Measurements from ENCODE around the gene AMY2B.
"Not testable (repeated sequence)": the region's sequence is repeated elsewhere in the genome, so short reads cannot be mapped to it uniquely, and the experiment has no call there.

The AMY2B gene

GRCh38 chr1:103569493-103569892 lies 1.9 kb upstream of the AMY2B start:
- H3K79me2 ChIP-seq (ENCODE audit: insufficient read depth, low read length) = no peaks in the 10 kb centered on the region
- no peak overlapping the region for H3K9ac ChIP-seq (ENCODE audit: low read length)
- no peaks in the 10 kb centered on the region for H3K9me2 ChIP-seq (replicated peaks; ENCODE audit: insufficient read depth, low read length)
- H4K20me1 ChIP-seq (ENCODE audit: low read depth, low read length) = no peaks in the 10 kb centered on the region
- H3K9me3 ChIP-seq (ENCODE audit: insufficient read depth, low read length) = no peaks in the 10 kb centered on the region
- H3F3A ChIP-seq (ENCODE audit: insufficient read depth) = no peaks in the 10 kb centered on the region
- TF ChIP-seq, protein P1, sequence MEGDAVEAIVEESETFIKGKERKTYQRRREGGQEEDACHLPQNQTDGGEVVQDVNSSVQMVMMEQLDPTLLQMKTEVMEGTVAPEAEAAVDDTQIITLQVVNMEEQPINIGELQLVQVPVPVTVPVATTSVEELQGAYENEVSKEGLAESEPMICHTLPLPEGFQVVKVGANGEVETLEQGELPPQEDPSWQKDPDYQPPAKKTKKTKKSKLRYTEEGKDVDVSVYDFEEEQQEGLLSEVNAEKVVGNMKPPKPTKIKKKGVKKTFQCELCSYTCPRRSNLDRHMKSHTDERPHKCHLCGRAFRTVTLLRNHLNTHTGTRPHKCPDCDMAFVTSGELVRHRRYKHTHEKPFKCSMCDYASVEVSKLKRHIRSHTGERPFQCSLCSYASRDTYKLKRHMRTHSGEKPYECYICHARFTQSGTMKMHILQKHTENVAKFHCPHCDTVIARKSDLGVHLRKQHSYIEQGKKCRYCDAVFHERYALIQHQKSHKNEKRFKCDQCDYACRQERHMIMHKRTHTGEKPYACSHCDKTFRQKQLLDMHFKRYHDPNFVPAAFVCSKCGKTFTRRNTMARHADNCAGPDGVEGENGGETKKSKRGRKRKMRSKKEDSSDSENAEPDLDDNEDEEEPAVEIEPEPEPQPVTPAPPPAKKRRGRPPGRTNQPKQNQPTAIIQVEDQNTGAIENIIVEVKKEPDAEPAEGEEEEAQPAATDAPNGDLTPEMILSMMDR (IDR thresholded peaks at IDR 0.05; ENCODE audit: insufficient read depth, low read length, poor library complexity, severe bottlenecking) = no peak
- TF ChIP-seq EZH2phosphoT487 (conservative IDR thresholded peaks at IDR 0.05; ENCODE audit: low read length) = no peak
- H3K4me2 ChIP-seq (ENCODE audit: low read depth, low read length, poor library complexity, severe bottlenecking) = no peak overlapping the region
- H2AFZ ChIP-seq (ENCODE audit: low read depth, low read length, severe bottlenecking) = no peak overlapping the region
- no peak overlapping the region for H3K4me3 ChIP-seq (ENCODE audit: insufficient read depth, low read length, poor library complexity, severe bottlenecking)
- no peaks in the 10 kb centered on the region for H3K27me3 ChIP-seq (ENCODE audit: low read length)
- H3K27ac ChIP-seq (ENCODE audit: low read depth, low read length) = no peak overlapping the region
- H3K36me3 ChIP-seq (ENCODE audit: low read length) = no peaks in the 10 kb centered on the region

- Histone ChIP-seq H3K27ac (ENCODE audit: low read depth, low read length) (no peak overlapping the region), H3K27me3 (ENCODE audit: low read length) (no peaks in the 10 kb centered on the region), H3K36me3 (ENCODE audit: low read length) (no peaks in the 10 kb centered on the region), H3F3A (ENCODE audit: insufficient read depth) (no peaks in the 10 kb centered on the region), H3K4me3 (ENCODE audit: insufficient read depth, low read length, poor library complexity, severe bottlenecking) (no peak overlapping the region), H3K4me2 (ENCODE audit: low read depth, low read length, poor library complexity, severe bottlenecking) (no peak overlapping the region), H3K9me3 (ENCODE audit: insufficient read depth, low read length) (no peaks in the 10 kb centered on the region), H3K9me2 (replicated peaks; ENCODE audit: insufficient read depth, low read length) (no peaks in the 10 kb centered on the region), H3K9ac (ENCODE audit: low read length) (no peak overlapping the region), H3K79me2 (ENCODE audit: insufficient read depth, low read length) (no peaks in the 10 kb centered on the region), H2AFZ (ENCODE audit: low read depth, low read length, severe bottlenecking) (no peak overlapping the region), H4K20me1 (ENCODE audit: low read depth, low read length) (no peaks in the 10 kb centered on the region)
- TF ChIP-seq, protein P1 (IDR thresholded peaks at IDR 0.05; ENCODE audit: insufficient read depth, low read length, poor library complexity, severe bottlenecking) = no peak
- TF ChIP-seq EZH2phosphoT487 (conservative IDR thresholded peaks at IDR 0.05; ENCODE audit: low read length) = no peak
These were observed 4.7 kb downstream of the AMY2B start for GRCh38 chr1:103576065-103576464.

DNA sequence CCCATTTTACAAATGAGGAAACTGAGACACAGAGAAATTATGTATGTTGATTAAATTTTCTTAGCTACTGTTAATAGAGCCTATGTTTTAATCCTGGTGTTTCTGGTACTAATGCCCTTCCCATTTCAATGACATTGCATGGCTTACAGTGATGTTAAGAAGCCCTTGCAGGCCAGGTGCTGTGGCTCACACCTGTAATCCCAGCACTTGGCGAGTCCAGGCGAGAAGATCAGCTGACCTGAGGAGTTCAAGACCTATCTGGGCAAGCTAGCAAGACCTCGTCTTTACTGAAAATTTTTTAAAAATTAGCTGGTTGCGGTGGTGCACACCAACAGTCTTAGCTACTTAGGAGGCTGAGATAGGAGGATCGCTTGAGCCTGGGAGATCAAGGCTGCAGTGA lies 5.4 kb downstream of the AMY2B start:
- H3K27me3 ChIP-seq (ENCODE audit: low read length); H3K79me2 ChIP-seq (ENCODE audit: insufficient read depth, low read length); H3F3A ChIP-seq (ENCODE audit: insufficient read depth); H3K4me2 ChIP-seq (ENCODE audit: low read depth, low read length, poor library complexity, severe bottlenecking); H3K4me3 ChIP-seq (ENCODE audit: insufficient read depth, low read length, poor library complexity, severe bottlenecking); H3K27ac ChIP-seq (ENCODE audit: low read depth, low read length); H3K9ac ChIP-seq (ENCODE audit: low read length); H4K20me1 ChIP-seq (ENCODE audit: low read depth, low read length); H3K36me3 ChIP-seq (ENCODE audit: low read length); H3K9me3 ChIP-seq (ENCODE audit: insufficient read depth, low read length); H3K9me2 ChIP-seq (replicated peaks; ENCODE audit: insufficient read depth, low read length); H2AFZ ChIP-seq (ENCODE audit: low read depth, low read length, severe bottlenecking): not testable (repeated sequence)

DNA sequence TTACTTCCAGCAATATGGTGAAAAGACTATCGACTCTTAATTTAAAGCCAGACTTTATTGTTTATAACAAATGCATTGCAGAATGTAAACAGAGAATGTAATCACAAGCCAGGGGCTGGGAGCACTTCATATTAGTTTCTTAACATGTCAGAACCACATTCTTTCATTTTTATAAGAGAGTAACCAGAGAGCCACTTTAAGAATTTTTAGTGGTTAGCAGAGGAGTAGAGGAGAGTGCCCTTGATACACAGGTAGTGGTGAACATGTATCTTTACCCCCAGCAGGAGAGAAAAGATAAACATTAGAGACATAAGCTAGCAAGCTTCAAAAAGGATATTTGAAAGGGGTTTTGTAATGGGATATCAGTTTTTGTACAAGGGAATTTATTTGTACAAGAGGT lies 11.1 kb downstream of the AMY2B start:
- no peak overlapping the region for H3K4me2 ChIP-seq (ENCODE audit: low read depth, low read length, poor library complexity, severe bottlenecking)
- no peak overlapping the region for H3K27ac ChIP-seq (ENCODE audit: low read depth, low read length)
- H3K9me3 ChIP-seq (ENCODE audit: insufficient read depth, low read length) = no peaks in the 10 kb centered on the region
- H2AFZ ChIP-seq (ENCODE audit: low read depth, low read length, severe bottlenecking) = no peak overlapping the region
- H3K27me3 ChIP-seq (ENCODE audit: low read length) = no peaks in the 10 kb centered on the region
- no peaks in the 10 kb centered on the region for H3K79me2 ChIP-seq (ENCODE audit: insufficient read depth, low read length)
- no peaks in the 10 kb centered on the region for H3K9me2 ChIP-seq (replicated peaks; ENCODE audit: insufficient read depth, low read length)
- no peaks in the 10 kb centered on the region for H3K36me3 ChIP-seq (ENCODE audit: low read length)
- TF ChIP-seq, protein P1 (IDR thresholded peaks at IDR 0.05; ENCODE audit: insufficient read depth, low read length, poor library complexity, severe bottlenecking) = no peak
- no peak for TF ChIP-seq EZH2phosphoT487 (conservative IDR thresholded peaks at IDR 0.05; ENCODE audit: low read length)
- no peak overlapping the region for H3K4me3 ChIP-seq (ENCODE audit: insufficient read depth, low read length, poor library complexity, severe bottlenecking)
- H4K20me1 ChIP-seq (ENCODE audit: low read depth, low read length) = no peaks in the 10 kb centered on the region
- H3K9ac ChIP-seq (ENCODE audit: low read length) = no peak overlapping the region
- H3F3A ChIP-seq (ENCODE audit: insufficient read depth) = no peaks in the 10 kb centered on the region

Data from SU-DHL-6 (cell line).